Measurements from ENCODE around the gene MSI2. TPM values are rescaled to one million over a fixed set of nuclear protein-coding genes. Genes with fewer than 3 reads are reported as not detected.

Gene MSI2
- total RNA-seq, 4 donors from 2014 or later = 60.7 to 101 (median 70.9) TPM

- intact Hi-C loops (cut with DNase I) = no loop called here
- no peak overlapping the region for H3K4me3 ChIP-seq (replicated peaks in 1 of 3)
- H3K27ac ChIP-seq = no peak overlapping the region
- no peaks in the 10 kb centered on the region for H3K9me3 ChIP-seq
- WGBS, 2 donors = 91 to 97% methylated on average over 4 of the region's 4 CpGs
- DNase-seq = no peak
- no peaks in the 10 kb centered on the region for H3K27me3 ChIP-seq
- no peak for TF ChIP-seq POLR2A (IDR thresholded peaks at IDR 0.05)
- TF ChIP-seq CTCF (IDR thresholded peaks at IDR 0.05) = no peak
- H3K4me1 ChIP-seq = no peaks in the 10 kb centered on the region
- no peaks in the 10 kb centered on the region for H3K36me3 ChIP-seq
Observed at GRCh38 chr17:57429966-57430365, 173.6 kb downstream of the MSI2 start.

- H3K27ac ChIP-seq = no peak overlapping the region
- H3K9me3 ChIP-seq = no peaks in the 10 kb centered on the region
- no peak for DNase-seq
- H3K4me1 ChIP-seq = peaks cover 2 to 4% of the 10 kb centered on the region in 2 donors
- no peaks in the 10 kb centered on the region for H3K27me3 ChIP-seq
- intact Hi-C loops (cut with DNase I) = no loop called here
- no peak overlapping the region for H3K4me3 ChIP-seq (replicated peaks in 1 of 3)
- TF ChIP-seq CTCF (IDR thresholded peaks at IDR 0.05) = no peak
- TF ChIP-seq POLR2A (IDR thresholded peaks at IDR 0.05) = no peak
- 90 to 100% methylated on average over 3 of the region's 3 CpGs for WGBS, 2 donors
- no peaks in the 10 kb centered on the region for H3K36me3 ChIP-seq
Observed at GRCh38 chr17:57431415-57431814, 175.1 kb downstream of the MSI2 start.

GRCh38 chr17:57432507-57433277, 176.4 kb downstream of the MSI2 start:
- H3K4me1 ChIP-seq = peaks cover 14% of the 10 kb centered on the region in 2 donors
- no peaks in the 10 kb centered on the region for H3K9me3 ChIP-seq
- H3K27me3 ChIP-seq = no peaks in the 10 kb centered on the region
- intact Hi-C loops (cut with DNase I) = no loop called here
- H3K4me3 ChIP-seq (replicated peaks in 1 of 3) = no peak overlapping the region
- H3K27ac ChIP-seq = no peak overlapping the region
- H3K36me3 ChIP-seq = no peaks in the 10 kb centered on the region
- TF ChIP-seq CTCF (IDR thresholded peaks at IDR 0.05) (no peak), POLR2A (IDR thresholded peaks at IDR 0.05) (no peak)
- DNase-seq = no peak
- WGBS, 2 donors = 85% methylated on average over 19 of the region's 19 CpGs

GRCh38 chr17:57433452-57433851, 177.1 kb downstream of the MSI2 start:
- intact Hi-C loops (cut with DNase I) = no loop called here

More at GRCh38 chr17:57433452-57433851, 177.1 kb downstream of the MSI2 start:
- peaks cover 21 to 22% of the 10 kb centered on the region in 2 donors for H3K4me1 ChIP-seq
- no peak for TF ChIP-seq CTCF (IDR thresholded peaks at IDR 0.05)
- no peak for TF ChIP-seq POLR2A (IDR thresholded peaks at IDR 0.05)
- H3K36me3 ChIP-seq = no peaks in the 10 kb centered on the region
- no peak overlapping the region for H3K27ac ChIP-seq
- DNase-seq = no peak
- H3K9me3 ChIP-seq = no peaks in the 10 kb centered on the region
- 95 to 96% methylated on average over 10 of the region's 10 CpGs for WGBS, 2 donors
- no peaks in the 10 kb centered on the region for H3K27me3 ChIP-seq
- no peak overlapping the region for H3K4me3 ChIP-seq (replicated peaks in 1 of 3)

All from thyroid gland (tissue), 4 donors.